Activated T-helper 2 cell treated with anti-CD3 and anti-CD28 coated beads, Interferon-gamma antibody, Interleukin-2, Interleukin-4, amounts not matched to agents 10 μg/mL and 5 μg/mL and 100 μg/mL, durations not matched to agents 14 hours and 24 hours and 36 hours (primary cell): ENCODE results near the gene PPFIBP2. TPM values are rescaled to one million over a fixed set of nuclear protein-coding genes. Genes with fewer than 3 reads are reported as not detected.

Experiments used
- DNase-seq: peaks from one replicate; pipeline ENCODE4 v3.0.0; 2021; ENCODE audit warnings: low spot score
- H3K27ac Mint-ChIP-seq: one replicate; pipeline ENCODE4 v1.8.0; 2021; ENCODE audit warnings: mixed read lengths
- H3K27me3 Mint-ChIP-seq: one replicate; pipeline ENCODE4 v1.8.0; 2021; ENCODE audit warnings: low read depth, mixed read lengths
- H3K36me3 Mint-ChIP-seq: one replicate; pipeline ENCODE4 v1.8.0; 2021; ENCODE audit warnings: low read depth, mixed read lengths
- H3K4me1 Mint-ChIP-seq: one replicate; pipeline ENCODE4 v1.8.0; 2021; ENCODE audit warnings: low read depth, mixed read lengths
- H3K4me3 Mint-ChIP-seq: one replicate; pipeline ENCODE4 v1.8.0; 2021; ENCODE audit warnings: low read depth, mild to moderate bottlenecking, moderate library complexity, mixed read lengths
- H3K9me3 Mint-ChIP-seq: one replicate; pipeline ENCODE4 v1.8.0; 2021; ENCODE audit warnings: mixed read lengths
- intact Hi-C: fragments of 100-400 bp; cut with micrococcal nuclease; formaldehyde crosslinking; loops from one replicate; pipeline ENCODE4 v1.15.1; 2023
- total RNA-seq: library from RNA; stranded (reverse); gene quantifications from 2 replicates; pipeline ENCODE4 v1.2.3, GENCODE V29; 2022

PPFIBP2 gene
- total RNA-seq, 1 donor from 2014 or later: 1.1 TPM

GRCh38 chr11:7671347-7672215 lies 157.8 kb downstream of the PPFIBP2 start:
- intact Hi-C loops: no loop called here
- no peak overlapping the region for H3K4me3 Mint-ChIP-seq
- peaks cover 5% of the 10 kb centered on the region for H3K4me1 Mint-ChIP-seq
- H3K36me3 Mint-ChIP-seq: no peaks in the 10 kb centered on the region
- no peak overlapping the region for H3K27ac Mint-ChIP-seq
- DNase-seq: no peak
- H3K9me3 Mint-ChIP-seq: no peaks in the 10 kb centered on the region
- peaks cover 37% of the 10 kb centered on the region for H3K27me3 Mint-ChIP-seq

DNA sequence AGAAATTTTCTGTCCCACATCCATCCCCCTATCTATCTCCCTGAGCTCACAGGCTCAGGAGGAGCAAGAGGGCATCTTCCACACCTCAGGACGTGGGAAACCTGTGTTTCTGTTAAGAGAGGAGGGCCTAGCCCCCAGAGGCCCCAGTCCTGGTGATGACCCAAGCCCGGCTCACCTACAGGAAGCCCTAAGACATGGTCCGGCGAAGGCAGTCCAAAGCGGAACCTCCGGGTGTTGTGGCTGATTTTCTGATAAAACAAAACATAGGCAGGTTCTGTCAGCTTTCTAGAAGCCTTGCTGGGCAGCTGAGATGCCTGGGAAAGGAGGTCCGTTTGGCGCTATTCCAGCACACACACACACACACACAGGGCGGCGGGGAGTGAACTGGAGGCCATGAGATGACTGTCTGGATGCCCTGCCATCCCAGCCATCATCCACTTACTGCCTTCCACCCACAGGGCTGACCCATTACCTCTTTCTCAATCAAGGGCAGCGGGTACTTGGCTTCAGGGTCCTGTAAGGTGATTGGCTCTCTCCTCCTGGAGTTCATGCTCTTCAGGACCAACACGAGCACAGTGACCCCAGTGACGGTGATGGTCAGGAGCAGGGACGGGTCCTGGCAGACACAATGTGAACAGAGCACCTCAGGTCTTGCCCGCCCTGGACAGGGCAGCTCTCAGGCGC lies 158.6 kb downstream of the PPFIBP2 start:
- H3K9me3 Mint-ChIP-seq: no peaks in the 10 kb centered on the region
- no peaks in the 10 kb centered on the region for H3K36me3 Mint-ChIP-seq
- peaks cover 5% of the 10 kb centered on the region for H3K4me1 Mint-ChIP-seq
- H3K4me3 Mint-ChIP-seq: peak overlapping the region; percentile 11
- no peak overlapping the region for H3K27ac Mint-ChIP-seq
- DNase-seq: no peak
- intact Hi-C loops: no loop called here
- peaks cover 41% of the 10 kb centered on the region for H3K27me3 Mint-ChIP-seq

DNA sequence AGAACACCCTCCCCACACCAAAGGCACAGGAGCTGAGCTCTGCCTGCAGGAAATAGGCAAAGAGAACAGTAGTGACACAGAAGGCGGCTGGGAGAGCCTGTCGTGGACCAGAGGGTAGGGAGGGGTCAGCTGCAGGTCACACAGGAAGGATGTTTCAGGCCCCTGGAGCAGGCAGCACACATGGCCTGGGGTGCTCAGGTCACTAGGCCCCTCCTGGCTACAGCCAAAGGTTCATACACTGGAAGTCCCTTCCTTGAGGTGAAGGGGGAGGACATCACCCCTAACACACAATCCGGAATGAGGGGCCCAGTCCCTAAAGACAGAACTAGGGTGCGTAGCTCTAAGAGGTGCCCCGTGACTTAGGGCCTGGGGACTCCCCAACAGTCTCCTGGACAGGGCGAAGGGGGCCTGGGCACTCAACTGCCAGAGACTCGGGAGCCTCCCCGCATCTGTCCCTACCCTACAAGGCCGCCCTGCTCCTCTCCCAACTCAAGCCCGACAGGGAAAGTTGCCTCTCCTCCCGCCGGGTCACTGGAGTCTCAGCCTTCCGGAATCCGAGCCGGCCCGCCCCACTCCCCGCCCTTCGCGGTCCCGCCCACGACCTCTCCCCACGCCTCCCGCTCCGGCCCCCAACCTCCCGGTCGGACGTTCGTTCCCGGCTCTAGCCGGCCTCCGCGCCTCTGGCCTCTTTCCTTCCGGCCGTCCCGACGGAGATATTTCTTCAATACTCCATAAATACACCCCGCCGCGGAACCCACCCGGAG lies 159.3 kb downstream of the PPFIBP2 start, which contains the start of gene CYB5R2:
TSS of gene CYB5R2 (minus strand) at position 541 of the 764 bp plus-strand sequence. CDS start 675 bp downstream, outside the sequence.
- Mint-ChIP-seq H3K4me3 (peak within 1 kb of the TSS; percentile 51), H3K36me3 (no peaks in the 10 kb centered on the region), H3K9me3 (no peaks in the 10 kb centered on the region), H3K27ac (no peak within 1 kb of the TSS), H3K4me1 (peaks cover 5% of the 10 kb centered on the region), H3K27me3 (peaks cover 42% of the 10 kb centered on the region)
- intact Hi-C loops: no loop called here
- DNase-seq: no peak

DNA sequence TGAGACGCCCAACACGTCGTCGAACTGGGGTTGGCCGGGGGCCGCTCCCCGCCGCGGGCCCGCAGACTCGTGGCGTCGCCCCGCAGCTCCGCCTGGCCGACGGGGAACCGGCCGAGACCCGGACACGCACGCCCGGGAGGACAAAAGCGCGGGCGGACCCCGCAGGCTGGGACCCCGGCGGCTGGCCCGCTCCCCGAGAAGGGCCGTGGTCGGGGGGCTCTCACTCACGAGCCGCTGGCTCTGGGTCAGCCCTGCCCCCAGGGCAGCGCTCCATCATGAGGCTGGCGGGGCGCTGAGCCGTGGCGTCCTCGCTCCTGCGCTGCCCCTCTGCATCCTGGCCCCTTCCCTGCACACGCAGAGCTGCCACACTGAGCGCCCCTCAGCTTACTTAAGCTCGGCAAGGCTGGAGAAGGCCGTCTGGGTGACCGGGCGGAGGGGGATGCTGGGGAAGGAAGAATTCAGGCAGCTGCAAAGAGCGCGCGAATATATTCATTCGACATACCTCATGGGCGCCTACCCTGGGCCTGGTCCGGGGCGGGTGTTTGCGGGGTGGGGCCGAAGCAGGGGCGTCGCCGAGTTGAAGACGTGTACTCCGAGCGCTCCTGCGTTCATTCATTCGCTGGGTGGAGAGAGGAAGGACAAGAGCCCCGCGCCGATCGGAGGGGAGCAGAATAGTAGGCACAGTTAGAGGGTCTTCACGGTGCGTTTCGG lies 160.1 kb downstream of the PPFIBP2 start:
- peaks cover 42% of the 10 kb centered on the region for H3K27me3 Mint-ChIP-seq

DNA sequence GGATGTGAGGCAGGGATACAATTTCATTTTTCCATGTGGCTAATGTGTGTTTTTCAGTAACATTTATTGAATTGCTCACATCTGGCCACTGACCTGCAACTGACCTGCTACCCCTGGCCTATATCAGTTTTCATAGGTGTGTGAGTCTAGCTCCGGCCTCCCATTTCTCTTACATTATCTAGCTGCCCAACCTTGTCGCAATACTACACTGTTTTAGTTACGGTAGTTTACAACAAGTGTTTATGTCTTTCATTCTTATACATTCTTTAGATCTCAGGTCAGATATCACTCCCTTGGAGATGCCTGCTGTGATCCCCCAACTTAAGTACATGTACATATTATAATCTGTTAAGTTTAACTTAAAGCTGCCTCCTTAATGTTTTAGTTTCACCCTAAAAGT lies 161.8 kb downstream of the PPFIBP2 start:
- peaks cover 42% of the 10 kb centered on the region for H3K27me3 Mint-ChIP-seq
- no peak for DNase-seq
- no peak overlapping the region for H3K4me3 Mint-ChIP-seq
- no peaks in the 10 kb centered on the region for H3K36me3 Mint-ChIP-seq
- no peaks in the 10 kb centered on the region for H3K9me3 Mint-ChIP-seq
- H3K27ac Mint-ChIP-seq: no peak overlapping the region
- intact Hi-C loops: no loop called here
- peaks cover 5% of the 10 kb centered on the region for H3K4me1 Mint-ChIP-seq

More for the DNA sequence above, 160.1 kb downstream of the PPFIBP2 start:
- Mint-ChIP-seq H3K9me3 (no peaks in the 10 kb centered on the region), H3K4me3 (peak overlapping the region; percentile 51), H3K4me1 (peaks cover 5% of the 10 kb centered on the region), H3K27ac (no peak overlapping the region), H3K36me3 (no peaks in the 10 kb centered on the region)
- no peak for DNase-seq
- intact Hi-C loops: no loop called here

DNA sequence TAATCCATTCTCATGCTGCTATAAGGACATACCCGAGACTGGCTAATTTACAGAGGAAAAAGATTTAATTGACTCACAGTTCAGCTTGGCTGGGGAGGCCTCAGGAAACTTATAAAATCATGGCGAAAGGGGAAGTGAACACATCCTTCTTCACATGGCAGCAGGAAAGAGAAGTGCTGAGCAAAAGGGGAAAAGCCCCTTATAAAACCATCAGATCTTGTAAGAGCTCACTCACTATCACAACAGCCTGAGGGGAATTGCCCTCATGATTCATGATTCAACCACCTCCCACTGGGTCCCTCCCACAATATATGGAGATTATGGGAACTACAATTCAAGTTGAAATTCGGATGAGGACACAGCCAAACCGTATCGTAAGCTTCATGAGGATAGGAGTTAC lies 163.3 kb downstream of the PPFIBP2 start:
- DNase-seq: no peak
- H3K4me1 Mint-ChIP-seq: no peaks in the 10 kb centered on the region
- no peaks in the 10 kb centered on the region for H3K9me3 Mint-ChIP-seq
- no peak overlapping the region for H3K4me3 Mint-ChIP-seq
- no peak overlapping the region for H3K27ac Mint-ChIP-seq
- peaks cover 48% of the 10 kb centered on the region for H3K27me3 Mint-ChIP-seq
- intact Hi-C loops: no loop called here
- no peaks in the 10 kb centered on the region for H3K36me3 Mint-ChIP-seq

DNA sequence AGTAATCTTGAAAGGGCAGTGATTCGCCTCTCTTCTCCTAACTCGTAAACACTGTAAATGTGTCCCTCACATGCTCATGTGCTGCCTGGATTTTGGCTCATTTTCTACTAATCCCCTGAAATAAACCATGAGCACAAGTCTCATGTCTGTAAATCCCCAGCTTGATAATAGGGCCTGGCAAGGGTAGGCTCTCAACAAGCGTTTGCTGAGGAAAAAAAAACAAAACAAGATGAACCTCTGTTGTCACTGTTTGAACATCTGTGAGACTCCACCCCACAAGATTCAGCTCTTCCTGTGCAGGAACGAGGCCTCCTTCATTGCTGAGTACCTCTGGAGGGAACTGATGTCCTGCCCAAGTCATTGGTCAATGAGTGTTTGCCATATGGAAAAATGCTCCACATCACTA lies 164.0 kb downstream of the PPFIBP2 start:
- no peak for DNase-seq
- no peaks in the 10 kb centered on the region for H3K9me3 Mint-ChIP-seq
- H3K27me3 Mint-ChIP-seq: peaks cover 41% of the 10 kb centered on the region
- no peaks in the 10 kb centered on the region for H3K36me3 Mint-ChIP-seq
- intact Hi-C loops: no loop called here
- no peak overlapping the region for H3K4me3 Mint-ChIP-seq
- no peaks in the 10 kb centered on the region for H3K4me1 Mint-ChIP-seq
- no peak overlapping the region for H3K27ac Mint-ChIP-seq

DNA sequence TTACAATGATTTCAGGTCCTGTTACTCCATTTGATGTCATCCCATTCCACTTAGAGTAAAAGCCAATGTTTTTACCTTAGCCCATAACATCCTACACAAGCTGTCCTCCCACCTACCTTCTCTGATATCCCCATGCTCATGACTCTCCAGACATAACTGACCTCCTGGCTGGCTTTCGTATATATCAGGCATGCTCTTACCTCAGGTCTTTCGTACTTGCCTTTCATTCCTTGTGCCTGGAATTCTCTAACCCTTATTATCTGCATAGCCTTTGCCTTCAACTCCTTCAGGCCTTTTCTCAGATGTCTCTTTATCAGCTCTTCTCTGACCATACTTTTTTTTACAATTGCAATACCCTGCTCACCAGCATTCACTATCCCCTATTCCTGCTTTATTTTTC lies 169.8 kb downstream of the PPFIBP2 start:
- no peaks in the 10 kb centered on the region for H3K4me1 Mint-ChIP-seq
- intact Hi-C loops: no loop called here
- H3K36me3 Mint-ChIP-seq: no peaks in the 10 kb centered on the region
- no peak overlapping the region for H3K27ac Mint-ChIP-seq
- no peak overlapping the region for H3K4me3 Mint-ChIP-seq
- DNase-seq: no peak
- no peaks in the 10 kb centered on the region for H3K9me3 Mint-ChIP-seq
- peaks cover 8% of the 10 kb centered on the region for H3K27me3 Mint-ChIP-seq

DNA sequence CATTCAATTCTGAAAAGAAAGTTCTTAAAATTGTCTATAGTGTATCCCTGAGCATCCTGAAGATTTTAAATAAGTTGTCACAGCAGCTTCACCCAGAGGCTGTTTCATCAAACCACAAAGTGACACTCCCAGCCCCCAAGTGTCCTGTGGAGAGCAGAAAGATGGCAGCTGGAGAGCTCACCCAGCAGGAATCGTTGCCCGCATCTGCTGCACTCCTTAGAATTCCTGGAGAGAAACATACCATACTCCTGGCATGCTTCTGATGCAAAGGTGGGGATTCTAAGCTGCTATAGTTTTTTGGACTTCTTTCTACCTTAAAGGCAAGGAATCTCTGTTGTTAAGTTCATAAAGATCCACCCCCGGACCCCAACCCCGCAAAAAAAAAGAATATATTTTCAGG lies 173.0 kb downstream of the PPFIBP2 start:
- Mint-ChIP-seq H3K4me1 (peaks cover 6% of the 10 kb centered on the region), H3K36me3 (no peaks in the 10 kb centered on the region), H3K9me3 (no peaks in the 10 kb centered on the region)

DNA sequence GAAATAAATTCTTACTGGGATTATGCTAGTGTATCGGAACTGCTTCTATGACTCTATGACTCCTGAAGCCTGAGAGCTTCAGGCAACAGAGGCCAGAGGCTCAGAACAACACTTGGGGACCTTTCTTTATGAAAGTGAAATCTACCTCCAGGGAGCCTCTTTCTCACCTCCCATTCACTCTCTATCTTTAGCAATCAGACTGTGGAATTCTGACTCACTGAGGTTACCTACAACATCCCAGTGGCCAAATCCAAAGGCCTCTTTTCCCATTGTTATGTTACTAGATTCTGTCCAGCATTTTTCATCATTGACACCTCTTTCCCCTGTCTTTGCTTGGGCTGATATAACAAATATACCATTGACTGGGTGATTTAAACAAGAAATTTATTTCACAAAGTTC lies 173.6 kb downstream of the PPFIBP2 start:
- Mint-ChIP-seq H3K27ac (no peak overlapping the region), H3K9me3 (no peaks in the 10 kb centered on the region), H3K4me3 (no peak overlapping the region), H3K27me3 (peaks cover 19% of the 10 kb centered on the region), H3K36me3 (no peaks in the 10 kb centered on the region), H3K4me1 (peaks cover 6% of the 10 kb centered on the region)
- DNase-seq: no peak
- intact Hi-C loops: no loop called here

More for the DNA sequence above, 173.0 kb downstream of the PPFIBP2 start:
- no peak for DNase-seq
- Mint-ChIP-seq H3K27ac (no peak overlapping the region), H3K4me3 (no peak overlapping the region), H3K27me3 (peaks cover 14% of the 10 kb centered on the region)
- intact Hi-C loops: no loop called here

GRCh38 chr11:7688238-7688826 lies 174.5 kb downstream of the PPFIBP2 start:
- Mint-ChIP-seq H3K9me3 (no peaks in the 10 kb centered on the region), H3K27ac (no peak overlapping the region), H3K27me3 (peaks cover 26% of the 10 kb centered on the region), H3K36me3 (no peaks in the 10 kb centered on the region), H3K4me1 (peaks cover 6% of the 10 kb centered on the region), H3K4me3 (no peak overlapping the region)
- intact Hi-C loops: loop anchor here (1.0 kb wide), 1 partner anchor 175 kb away; the partner anchor contains the start of gene PPFIBP2
- DNase-seq: no peak

DNA sequence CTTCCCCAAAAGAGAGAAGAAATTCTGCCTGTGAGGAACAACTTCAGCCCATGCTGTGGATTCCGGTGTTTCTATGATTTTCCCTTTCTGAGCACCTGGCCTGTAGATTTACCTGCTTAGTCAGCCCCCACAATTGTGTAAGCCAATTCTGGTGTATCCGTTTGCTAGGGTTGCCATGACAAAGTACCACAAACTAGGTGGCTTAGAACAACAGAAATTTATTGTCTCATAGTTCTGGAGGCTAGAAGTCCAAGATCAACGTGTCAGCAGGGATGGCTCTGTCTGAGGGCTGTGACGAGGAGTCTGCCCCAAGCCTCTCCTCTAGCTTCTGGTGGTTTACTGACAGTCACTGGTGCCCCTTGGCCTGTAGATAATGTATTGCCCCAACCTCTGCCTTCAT lies 175.4 kb downstream of the PPFIBP2 start:
- intact Hi-C loops: no loop called here
- no peak for DNase-seq
- no peaks in the 10 kb centered on the region for H3K9me3 Mint-ChIP-seq
- peaks cover 6% of the 10 kb centered on the region for H3K4me1 Mint-ChIP-seq
- no peaks in the 10 kb centered on the region for H3K36me3 Mint-ChIP-seq
- H3K4me3 Mint-ChIP-seq: no peak overlapping the region
- no peak overlapping the region for H3K27ac Mint-ChIP-seq
- peaks cover 35% of the 10 kb centered on the region for H3K27me3 Mint-ChIP-seq
